Cortex of kidney (tissue), 1 donor: ENCODE results near the gene HPS6.
"Not testable (repeated sequence)": the region's sequence is repeated elsewhere in the genome, so short reads cannot be mapped to it uniquely, and the experiment has no call there.

ENCODE experiments used
- DNase-seq: peaks from one replicate; lab custom pipeline; 2025; lab: John Stamatoyannopoulos, UW

HPS6 gene

DNA sequence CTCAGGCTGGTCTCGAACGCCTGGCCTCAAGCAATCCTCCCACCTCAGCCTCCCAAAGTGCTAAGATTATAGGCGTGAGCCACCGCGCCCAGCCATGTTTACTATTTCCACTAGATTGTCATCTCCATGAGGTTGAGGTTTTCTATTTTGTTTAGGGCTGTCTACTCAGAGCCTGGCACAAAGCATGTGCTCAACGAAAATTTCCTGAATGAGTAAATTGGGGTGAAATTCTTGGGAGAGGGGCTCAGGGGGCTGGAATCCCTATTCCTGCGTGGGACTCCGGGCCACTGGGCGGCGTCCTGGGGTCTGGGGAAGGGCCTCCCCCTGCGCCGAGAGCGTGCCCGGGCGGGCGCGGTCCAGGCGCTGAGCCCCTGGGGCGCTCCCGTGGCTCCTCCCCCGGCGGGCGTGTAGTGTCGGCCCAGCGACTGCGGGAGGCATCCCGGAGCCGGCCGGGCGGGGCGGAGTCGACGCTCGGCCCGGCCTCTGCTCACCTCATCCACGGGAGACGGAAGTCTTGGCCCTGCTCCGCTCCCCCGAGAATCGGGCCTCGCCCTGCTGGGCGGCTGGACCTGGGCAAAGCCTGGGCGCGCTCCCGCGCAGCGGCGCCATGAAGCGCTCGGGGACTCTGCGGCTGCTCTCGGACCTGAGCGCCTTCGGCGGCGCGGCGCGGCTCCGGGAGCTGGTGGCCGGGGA, at the start of gene HPS6:
Gene HPS6 (plus strand): TSS at position 482 of the 693 bp plus-strand sequence. CDS start 126 bp downstream, at position 608.
- DNase-seq: no peak

GRCh38 chr10:102016416-102016815, 48.7 kb upstream of the HPS6 start:
- no peak for DNase-seq

- DNase-seq: no peak
These were observed 47.9 kb upstream of the HPS6 start for GRCh38 chr10:102017295-102017694.

DNA sequence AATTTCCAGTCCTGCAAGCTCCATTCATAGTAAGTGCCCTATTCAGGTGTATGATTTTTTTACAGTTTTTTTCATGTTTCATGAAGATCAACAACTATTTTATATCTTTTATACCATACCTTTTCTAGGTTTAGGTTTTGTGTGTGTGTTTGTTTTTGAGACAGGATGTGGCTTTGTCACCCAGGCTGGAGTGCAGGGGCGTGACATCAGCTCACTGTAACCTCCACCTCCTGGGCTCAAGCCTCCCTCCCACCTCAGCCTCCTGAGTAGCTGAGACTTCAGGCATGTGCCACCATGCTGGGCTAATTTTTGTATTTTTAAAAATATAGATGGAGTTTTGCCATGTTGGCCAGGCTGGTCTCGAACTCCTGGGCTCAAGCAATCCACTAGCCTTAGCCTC, 44.2 kb upstream of the HPS6 start:
- no peak for DNase-seq

GRCh38 chr10:102024799-102025198, 40.4 kb upstream of the HPS6 start:
- DNase-seq: no peak

DNA sequence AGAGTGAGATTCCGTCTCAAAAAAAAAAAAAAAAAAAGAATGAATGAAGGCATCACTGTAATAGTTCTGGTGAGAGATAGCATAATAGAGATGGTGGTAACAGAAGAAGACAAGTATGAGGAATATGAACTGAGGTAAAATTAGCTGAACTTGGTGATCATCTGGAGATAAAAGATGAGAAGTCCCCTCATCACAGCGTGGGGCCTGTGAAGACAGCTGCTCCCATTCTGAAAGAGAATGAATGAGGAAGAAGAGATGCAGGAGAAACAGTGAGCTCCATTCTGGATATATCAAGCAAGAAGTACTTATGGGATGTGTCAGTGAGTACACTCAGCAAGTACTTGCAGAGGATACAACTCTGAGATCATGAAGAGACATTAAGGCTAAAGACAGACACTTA, 37.9 kb upstream of the HPS6 start:
- DNase-seq: no peak

GRCh38 chr10:102033787-102034186, 31.4 kb upstream of the HPS6 start:
- DNase-seq: no peak

- DNase-seq: not testable (repeated sequence)
These were observed 29.3 kb upstream of the HPS6 start for GRCh38 chr10:102035807-102036206.

DNA sequence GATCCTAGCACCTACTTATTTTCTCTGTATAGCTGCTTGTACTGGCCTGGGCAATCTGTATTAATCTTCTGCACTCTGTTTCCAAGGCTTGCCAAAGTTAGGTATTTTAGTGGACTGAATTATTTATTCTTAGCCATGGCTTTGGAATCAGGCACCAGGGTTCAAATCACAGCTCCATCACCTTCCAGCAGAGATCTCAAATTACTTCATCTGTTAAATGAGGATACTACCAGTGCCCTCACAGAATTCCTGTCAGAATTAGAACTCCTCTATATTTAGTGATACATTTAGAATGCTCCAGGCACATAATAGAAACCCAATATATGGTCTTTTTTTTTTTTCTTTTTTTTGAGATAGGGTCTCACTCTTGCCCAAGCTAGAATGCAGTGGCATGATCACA, 26.7 kb upstream of the HPS6 start:
- no peak for DNase-seq

GRCh38 chr10:102040305-102041050, 24.7 kb upstream of the HPS6 start:
- no peak for DNase-seq

DNA sequence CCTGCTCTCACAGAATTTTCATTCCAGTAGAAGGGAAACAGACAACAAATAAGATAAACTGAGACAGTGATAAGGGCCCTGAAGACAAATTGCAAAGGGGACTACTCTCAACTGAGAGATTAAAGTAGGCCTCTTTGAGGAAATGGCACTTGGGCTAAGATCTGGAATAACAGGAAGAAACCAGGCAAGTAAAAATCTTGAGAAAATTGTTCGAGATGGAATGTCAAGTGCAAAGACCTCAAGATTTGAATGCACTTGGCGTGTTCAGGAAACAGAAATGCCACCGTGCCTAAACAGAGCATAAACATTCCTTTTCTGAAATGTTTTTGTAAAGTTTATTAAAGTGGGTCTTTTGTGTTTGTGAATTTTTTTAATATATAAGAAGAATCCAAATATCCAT, 19.9 kb upstream of the HPS6 start:
- DNase-seq: no peak

DNA sequence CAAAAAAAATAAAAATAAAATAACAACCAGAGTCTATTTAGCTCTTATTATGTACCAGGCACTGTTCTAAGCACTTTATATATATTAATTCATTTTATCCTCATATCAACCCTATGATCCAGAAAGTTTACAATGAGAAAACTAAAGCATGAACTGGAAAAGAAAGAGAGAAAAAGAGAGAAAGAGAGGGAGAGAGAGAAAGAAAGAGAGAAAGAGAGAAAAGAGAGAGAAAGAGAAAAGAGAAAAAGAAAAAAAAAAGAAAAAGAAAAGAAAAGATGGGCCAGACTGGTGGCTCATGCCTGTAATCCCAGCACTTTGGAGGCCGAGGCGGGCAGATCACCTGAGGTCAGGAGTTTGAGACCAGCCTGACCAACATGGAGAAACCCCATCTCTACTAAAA, 19.1 kb upstream of the HPS6 start:
- no peak for DNase-seq

DNA sequence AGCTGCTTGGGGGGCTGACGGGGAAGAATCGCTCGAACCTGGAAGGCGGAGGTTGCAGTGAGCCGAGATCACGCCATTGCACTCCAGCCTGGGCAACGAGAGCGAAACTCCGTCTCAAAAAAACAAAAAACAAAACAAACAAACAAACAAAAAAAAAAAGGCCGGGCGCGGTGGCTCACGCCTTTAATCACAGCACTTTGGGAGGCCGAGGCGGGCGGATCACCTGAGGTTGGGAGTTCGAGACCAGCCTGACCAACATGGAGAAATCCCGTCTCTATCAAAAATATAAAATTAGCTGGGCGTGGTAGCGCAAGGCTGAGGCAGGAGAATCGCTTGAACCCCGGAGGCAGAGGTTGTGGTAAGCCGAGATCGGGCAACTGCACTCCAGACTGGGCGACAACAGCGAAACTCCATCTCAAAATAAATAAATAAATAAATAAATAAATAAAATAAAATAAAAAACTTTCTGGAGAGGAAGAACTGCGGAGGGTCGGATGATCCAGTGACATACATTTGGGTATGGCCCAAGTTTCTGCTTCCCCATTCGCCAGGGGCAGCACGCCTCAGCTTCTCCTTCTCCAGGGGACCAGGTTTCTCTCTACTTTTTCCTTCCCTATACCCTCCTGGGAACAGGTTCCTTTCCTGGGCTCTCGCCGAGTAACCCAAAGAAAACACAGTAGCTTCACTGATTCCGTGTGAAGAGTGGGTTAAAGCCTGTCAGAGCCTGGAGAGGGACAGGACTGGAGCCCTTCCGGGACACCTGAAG, 10.1 kb upstream of the HPS6 start:
- DNase-seq: not testable (repeated sequence)

GRCh38 chr10:102055647-102056419, 9.3 kb upstream of the HPS6 start, which contains the start of gene ARMH3:
ARMH3 (minus strand) TSS chr10:102056173; CDS start chr10:102040114, 16,059 bp downstream.
- no peak for DNase-seq

- no peak for DNase-seq
These were observed 5.2 kb upstream of the HPS6 start for GRCh38 chr10:102059987-102060386.

- no peak for DNase-seq
These were observed 664 bp upstream of the HPS6 start for GRCh38 chr10:102064503-102064867.

DNA sequence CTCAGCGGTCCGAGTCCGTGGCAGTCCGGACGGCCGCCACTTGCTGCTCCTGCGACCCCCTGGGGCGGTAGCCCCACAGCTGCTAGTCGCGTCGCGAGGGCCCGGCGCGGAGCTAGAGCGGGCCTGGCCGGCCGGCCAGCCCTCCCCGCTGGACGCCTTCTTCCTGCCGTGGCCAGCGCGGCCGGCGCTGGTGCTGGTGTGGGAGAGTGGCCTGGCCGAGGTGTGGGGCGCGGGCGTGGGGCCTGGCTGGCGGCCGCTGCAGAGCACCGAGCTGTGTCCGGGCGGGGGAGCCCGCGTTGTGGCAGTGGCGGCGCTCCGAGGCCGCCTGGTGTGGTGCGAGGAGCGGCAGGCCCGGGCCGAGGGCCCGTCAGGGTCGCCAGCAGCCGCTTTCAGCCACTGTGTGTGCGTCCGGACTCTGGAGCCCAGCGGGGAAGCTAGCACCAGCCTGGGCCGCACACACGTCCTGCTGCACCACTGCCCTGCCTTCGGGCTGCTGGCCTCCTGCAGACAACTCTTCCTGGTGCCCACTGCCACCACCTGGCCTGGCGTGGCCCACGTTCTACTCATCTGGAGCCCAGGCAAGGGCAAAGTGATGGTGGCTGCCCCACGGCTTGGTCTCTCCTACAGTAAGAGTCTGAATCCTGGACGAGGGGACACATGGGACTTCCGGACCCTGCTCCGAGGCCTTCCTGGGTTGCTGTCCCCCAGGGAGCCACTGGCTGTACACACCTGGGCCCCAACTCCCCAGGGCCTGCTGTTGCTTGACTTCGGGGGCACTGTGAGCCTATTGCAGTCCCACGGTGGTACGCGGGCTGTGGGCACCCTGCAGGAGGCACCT, 631 bp downstream of the HPS6 start:
- no peak for DNase-seq

- DNase-seq: no peak
These were observed 1.4 kb downstream of the HPS6 start for GRCh38 chr10:102066399-102067088.

DNA sequence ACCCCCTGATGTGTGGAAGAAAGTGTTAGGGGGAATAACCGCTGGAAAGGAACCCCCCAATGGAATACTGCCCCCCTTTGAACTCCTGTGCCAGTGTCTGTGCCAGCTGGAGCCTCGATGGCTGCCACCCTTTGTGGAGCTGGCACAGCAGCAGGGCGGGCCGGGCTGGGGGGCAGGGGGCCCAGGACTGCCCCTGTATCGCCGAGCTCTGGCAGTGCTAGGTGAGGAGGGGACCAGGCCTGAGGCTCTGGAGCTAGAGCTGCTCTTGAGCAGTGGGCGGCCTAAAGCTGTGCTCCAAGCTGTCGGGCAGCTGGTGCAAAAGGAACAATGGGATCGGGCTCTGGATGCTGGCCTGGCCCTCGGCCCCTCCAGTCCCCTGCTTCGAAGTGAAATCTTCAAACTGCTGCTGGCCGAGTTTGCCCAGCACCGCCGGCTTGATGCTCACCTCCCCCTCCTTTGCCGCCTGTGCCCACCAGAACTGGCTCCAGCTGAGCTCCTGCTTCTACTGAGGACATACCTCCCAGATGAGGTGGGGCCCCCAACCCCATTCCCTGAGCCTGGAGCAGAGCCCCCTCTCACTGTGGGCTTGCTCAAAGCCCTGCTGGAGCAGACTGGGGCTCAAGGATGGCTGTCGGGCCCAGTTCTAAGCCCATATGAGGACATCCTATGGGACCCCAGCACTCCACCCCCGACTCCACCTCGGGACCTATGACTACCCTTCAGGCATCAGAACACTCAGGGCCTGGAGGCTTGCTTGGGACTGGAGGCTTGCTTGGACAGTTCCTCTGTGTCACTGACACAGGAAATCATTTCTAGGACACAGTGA, 2.2 kb downstream of the HPS6 start:
- no peak for DNase-seq

DNA sequence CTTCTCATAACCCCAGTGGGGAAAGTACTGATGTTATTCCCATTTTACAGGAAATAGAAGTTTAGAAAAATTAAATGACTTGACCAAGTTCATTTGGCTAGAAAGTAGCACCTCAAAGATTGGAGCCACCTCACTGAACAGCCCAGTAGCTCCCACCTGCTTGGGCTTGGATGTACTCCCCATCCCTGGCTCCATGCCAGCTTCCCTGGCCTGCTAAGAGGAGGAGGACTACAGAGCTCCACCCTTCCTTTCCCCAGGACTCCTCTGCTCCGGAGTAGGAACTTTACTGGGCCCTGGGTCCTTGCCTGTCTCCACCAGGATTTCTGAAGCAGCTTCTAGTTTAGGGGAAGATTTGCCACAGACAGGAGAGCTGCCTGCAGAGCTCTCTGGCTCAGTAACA, 3.1 kb downstream of the HPS6 start:
- no peak for DNase-seq
